NCI-H82 (cell line): ENCODE measurements around the gene CCDC154.
A peak's percentile ranks its signal among the peaks of the same experiment; 100 is the strongest.
"Not testable (repeated sequence)": the region's sequence is repeated elsewhere in the genome, so short reads cannot be mapped to it uniquely, and the experiment has no call there.

Experiments used
- DNase-seq: peaks from one replicate; lab custom pipeline; 2025; lab: John Stamatoyannopoulos, UW

The CCDC154 gene

GRCh38 chr16:1443980-1444729, at the start of gene CCDC154:
Gene CCDC154 (minus strand): TSS chr16:1444556. CDS start chr16:1444322, 234 bp downstream.
- DNase-seq, result no peak

GRCh38 chr16:1493746-1494094, 49.4 kb upstream of the CCDC154 start:
- peak; percentile 46 for DNase-seq

- DNase-seq, result peak; percentile 85
These were observed 48.8 kb upstream of the CCDC154 start, which contains the start of gene TELO2 for GRCh38 chr16:1492923-1493745. Gene TELO2 (plus strand): TSS chr16:1493360. CDS start chr16:1494282, 922 bp downstream.

GRCh38 chr16:1492082-1492922, 47.9 kb upstream of the CCDC154 start:
- DNase-seq, result no peak

- peak; percentile 21 for DNase-seq
These were observed 47.0 kb upstream of the CCDC154 start for GRCh38 chr16:1491327-1491726.

GRCh38 chr16:1489077-1489476, 44.7 kb upstream of the CCDC154 start:
- no peak for DNase-seq

- DNase-seq, result no peak
These were observed 44.3 kb upstream of the CCDC154 start, which contains the start of gene PTX4 for GRCh38 chr16:1488619-1489018. Gene PTX4 (minus strand): TSS chr16:1488944. CDS start chr16:1488909, 35 bp downstream.

GRCh38 chr16:1488054-1488601, 43.8 kb upstream of the CCDC154 start:
- no peak for DNase-seq

- no peak for DNase-seq
These were observed 43.2 kb upstream of the CCDC154 start for GRCh38 chr16:1487395-1488053.

- DNase-seq, result no peak
These were observed 42.4 kb upstream of the CCDC154 start for GRCh38 chr16:1486551-1487390.

GRCh38 chr16:1485847-1486496, 41.6 kb upstream of the CCDC154 start:
- DNase-seq, result no peak

GRCh38 chr16:1481906-1482835, 37.8 kb upstream of the CCDC154 start:
- DNase-seq, result no peak

GRCh38 chr16:1478937-1479336, 34.6 kb upstream of the CCDC154 start:
- DNase-seq, result not testable (repeated sequence)

GRCh38 chr16:1477033-1477432, 32.7 kb upstream of the CCDC154 start:
- DNase-seq, result no peak

GRCh38 chr16:1475552-1476114, 31.3 kb upstream of the CCDC154 start:
- DNase-seq, result no peak

- DNase-seq, result peak; percentile 88
These were observed 30.6 kb upstream of the CCDC154 start, which contains the start of gene CLCN7 for GRCh38 chr16:1474796-1475551. Gene CLCN7 (minus strand): TSS chr16:1475028. CDS start chr16:1474974, 54 bp downstream.

GRCh38 chr16:1474082-1474795, 29.9 kb upstream of the CCDC154 start:
- DNase-seq, result no peak
